Sigmoid colon (tissue), 7 donors: ENCODE data around the gene ZNF276. TPM values are rescaled to one million over a fixed set of nuclear protein-coding genes. Genes with fewer than 3 reads are reported as not detected.

ENCODE experiments used
- DNase-seq: peaks from one replicate; pipeline ENCODE4 v3.0.0-alpha.2; 2019
- H3K27ac ChIP-seq, 4 donors: fragments of 200-600 bp; sonication (generic); one replicate each; pipeline ENCODE4 v1.5.1; 2016 to 2019; ENCODE audit warnings: mild to moderate bottlenecking in 1 of 4
- H3K27me3 ChIP-seq, 3 donors: fragments of 200-600 bp; sonication (generic); one replicate each; pipeline ENCODE4 v1.5.1; 2019; ENCODE audit warnings: mild to moderate bottlenecking in 1 of 3
- H3K36me3 ChIP-seq, 4 donors: fragments of 200-600 bp; sonication (generic); one replicate each; pipeline ENCODE4 v1.5.1; 2016 to 2019
- H3K4me1 ChIP-seq, 4 donors: fragments of 200-600 bp; sonication (generic); one replicate each; pipeline ENCODE4 v1.5.1; 2017 to 2019
- H3K4me3 ChIP-seq, 4 donors: fragments of 200-600 bp; sonication (generic); one replicate each; pipeline ENCODE4 v1.5.1; 2017 to 2019; ENCODE audit warnings: mild to moderate bottlenecking in 2 of 4, moderate library complexity in 1 of 4
- H3K9me3 ChIP-seq, 4 donors: fragments of 200-600 bp in 3 of 4; sonication (generic) in 3 of 4; one replicate each; pipeline versions ENCODE4 v1.5.1 to v1.6.1; 2013 to 2019
- CTCF ChIP-seq, 4 experiments: fragments of 450-650 bp in 3 of 4; fragments of 200-600 bp in 1 of 4; IDR thresholded peaks; one replicate each; pipeline ENCODE4 v1.5.1; 2016 to 2019; ENCODE audit warnings: antibody characterized with exemption in 4 of 4, mild to moderate bottlenecking in 3 of 4, moderate library complexity in 2 of 4
- EP300 ChIP-seq, 4 donors: sonication (generic); formaldehyde crosslinking; IDR thresholded peaks; one replicate each; pipeline ENCODE4 v1.6.1; 2017; ENCODE audit warnings: antibody characterized with exemption in 4 of 4
- POLR2A ChIP-seq, 2 donors: fragments of 450-650 bp; IDR thresholded peaks; one replicate each; pipeline ENCODE4 v1.6.1; 2016; ENCODE audit warnings: antibody characterized with exemption in 2 of 2, mild to moderate bottlenecking in 2 of 2, moderate library complexity in 2 of 2
- POLR2AphosphoS5 ChIP-seq, 4 donors: sonication (generic); formaldehyde crosslinking; IDR thresholded peaks; one replicate each; pipeline ENCODE4 v1.6.1; 2017; ENCODE audit warnings: antibody characterized with exemption in 4 of 4
- WGBS, 2 donors: extraction: QIAGEN DNeasy Blood & Tissue Kit; methylation state at CpG; one replicate each; pipeline ENCODE4 v1.1.7; 2013; 5-methylcytosine and 5-hydroxymethylcytosine counted together
- intact Hi-C: fragments of 100-400 bp; cut with DNase I; formaldehyde crosslinking; loops from one replicate; pipeline ENCODE4 v1.15.1; 2023
- polyA plus RNA-seq, 3 donors: library from polyadenylated mRNA; stranded (reverse); fragments of 200-250 nt; gene quantifications; one replicate each; pipeline ENCODE4 v1.2.3, GENCODE V29; 2013
- total RNA-seq, 4 donors: library from RNA; depleted of rRNA; stranded (reverse); fragments of >200 nt; gene quantifications; one replicate each; pipeline ENCODE4 v1.1.0, GENCODE V29; 2016
- donor health status: healthy with polysubstance abuse.
- donor health status: Bipolar disorder and iron deficiency.
- donor health status: healthy.

Gene ZNF276
- total and polyA plus RNA-seq, 7 donors = 7.2 to 32.3 (median 14.6) TPM

- intact Hi-C loops = no loop called here
- no peak overlapping the region for H3K27ac ChIP-seq
- H3K4me3 ChIP-seq = no peak overlapping the region
- no peaks in the 10 kb centered on the region for H3K9me3 ChIP-seq
- no peak for TF ChIP-seq EP300 (IDR thresholded peaks at IDR 0.05)
- TF ChIP-seq POLR2A (IDR thresholded peaks at IDR 0.05) = no peak
- no peak for TF ChIP-seq CTCF (IDR thresholded peaks at IDR 0.05)
- TF ChIP-seq POLR2AphosphoS5 (IDR thresholded peaks at IDR 0.05) = no peak
- H3K36me3 ChIP-seq = peaks cover 50 to 97% (median 76%) of the 10 kb centered on the region in 4 donors
- WGBS, 2 donors = 87 to 92% methylated on average over 24 of the region's 24 CpGs
- no peak for DNase-seq
- no peaks in the 10 kb centered on the region for H3K27me3 ChIP-seq
- H3K4me1 ChIP-seq = no peaks in the 10 kb centered on the region
These were observed 11.0 kb downstream of the ZNF276 start for GRCh38 chr16:89732142-89732917.

- intact Hi-C loops = no loop called here
- no peak for TF ChIP-seq POLR2A (IDR thresholded peaks at IDR 0.05)
- no peak for TF ChIP-seq EP300 (IDR thresholded peaks at IDR 0.05)
- TF ChIP-seq CTCF (IDR thresholded peaks at IDR 0.05) = no peak
- no peak for TF ChIP-seq POLR2AphosphoS5 (IDR thresholded peaks at IDR 0.05)
- Histone ChIP-seq H3K9me3 (no peaks in the 10 kb centered on the region), H3K27me3 (no peaks in the 10 kb centered on the region), H3K36me3 (peaks cover 50 to 97% (median 76%) of the 10 kb centered on the region in 4 donors), H3K4me1 (no peaks in the 10 kb centered on the region), H3K4me3 (no peak overlapping the region), H3K27ac (no peak overlapping the region)
- no peak for DNase-seq
- 90 to 96% methylated on average over 9 of the region's 9 CpGs for WGBS, 2 donors
These were observed 11.5 kb downstream of the ZNF276 start for GRCh38 chr16:89732918-89733242.

- no peaks in the 10 kb centered on the region for H3K27me3 ChIP-seq
- no peaks in the 10 kb centered on the region for H3K4me1 ChIP-seq
- no peak overlapping the region for H3K4me3 ChIP-seq
- no peak overlapping the region for H3K27ac ChIP-seq
- 88 to 91% methylated on average over 17 of the region's 17 CpGs for WGBS, 2 donors
- DNase-seq = no peak
- H3K36me3 ChIP-seq = peaks cover 55 to 97% (median 80%) of the 10 kb centered on the region in 4 donors
- no peaks in the 10 kb centered on the region for H3K9me3 ChIP-seq
- intact Hi-C loops = no loop called here
- TF ChIP-seq CTCF (IDR thresholded peaks at IDR 0.05) (no peak), EP300 (IDR thresholded peaks at IDR 0.05) (no peak), POLR2AphosphoS5 (IDR thresholded peaks at IDR 0.05) (no peak), POLR2A (IDR thresholded peaks at IDR 0.05) (no peak)
These were observed 12.0 kb downstream of the ZNF276 start for GRCh38 chr16:89733322-89733721.

- peaks cover 55 to 100% (median 84%) of the 10 kb centered on the region in 4 donors for H3K36me3 ChIP-seq
- H3K9me3 ChIP-seq = no peaks in the 10 kb centered on the region
- no peak for DNase-seq
- 92 to 93% methylated on average over 21 of the region's 21 CpGs for whole genome bisulfite sequencing, 2 donors
- TF ChIP-seq POLR2A (IDR thresholded peaks at IDR 0.05) = no peak
- TF ChIP-seq CTCF (IDR thresholded peaks at IDR 0.05) = no peak
- no peak for TF ChIP-seq POLR2AphosphoS5 (IDR thresholded peaks at IDR 0.05)
- no peak for TF ChIP-seq EP300 (IDR thresholded peaks at IDR 0.05)
- H3K4me1 ChIP-seq = no peaks in the 10 kb centered on the region
- H3K27ac ChIP-seq = no peak overlapping the region
- H3K27me3 ChIP-seq = no peaks in the 10 kb centered on the region
- intact Hi-C loops = no loop called here
- H3K4me3 ChIP-seq = no peak overlapping the region
These were observed 12.5 kb downstream of the ZNF276 start for GRCh38 chr16:89733792-89734191.

- no peak for DNase-seq
- Histone ChIP-seq H3K27ac (no peak overlapping the region), H3K9me3 (no peaks in the 10 kb centered on the region), H3K36me3 (peaks cover 35 to 90% (median 73%) of the 10 kb centered on the region in 4 donors), H3K27me3 (no peaks in the 10 kb centered on the region), H3K4me3 (no peak overlapping the region), H3K4me1 (no peaks in the 10 kb centered on the region)
- TF ChIP-seq EP300 (IDR thresholded peaks at IDR 0.05) (no peak), CTCF (IDR thresholded peaks at IDR 0.05) (no peak), POLR2AphosphoS5 (IDR thresholded peaks at IDR 0.05) (no peak)
- intact Hi-C loops = no loop called here
- WGBS, 2 donors = 95 to 98% methylated on average over 3 of the region's 3 CpGs
These were observed 15.2 kb downstream of the ZNF276 start for GRCh38 chr16:89736554-89736953.
